Kidney epithelial cell (primary cell): ENCODE data around the gene OR52W1. TPM values are rescaled to one million over a fixed set of nuclear protein-coding genes. Genes with fewer than 3 reads are reported as not detected.

Experiments used
- DNase-seq: peaks from one replicate; pipeline ENCODE4 v3.0.0-alpha.2; 2010; ENCODE audit warnings: low read depth
- H3K27me3 ChIP-seq: 2 replicates; pipeline ENCODE4 v1.6.0; 2011; ENCODE audit warnings: low read length; ENCODE audit not compliant: control insufficient read depth, insufficient read depth
- H3K36me3 ChIP-seq: 2 replicates; pipeline ENCODE4 v1.5.1; 2011; ENCODE audit warnings: low read length; ENCODE audit not compliant: control insufficient read depth, insufficient read depth
- H3K4me3 ChIP-seq: 2 replicates; pipeline ENCODE4 v1.5.1; 2011; ENCODE audit warnings: low read depth, mild to moderate bottlenecking, control low read depth, low read length
- total RNA-seq: library from RNA; depleted of rRNA; stranded (reverse); fragments of >200 nt; gene quantifications from 2 replicates; pipeline ENCODE4 v1.2.3, GENCODE V29; 2015
- TF ChIP-seq, protein P1 (sequence below): IDR thresholded peaks from 2 replicates; pipeline ENCODE4 v1.5.1; 2011; ENCODE audit warnings: mild to moderate bottlenecking, moderate library complexity, low read length, control low read depth, inconsistent platforms; ENCODE audit not compliant: insufficient read depth, poor library complexity, severe bottlenecking

The OR52W1 gene
- total RNA-seq, 1 donor from 2014 or later: not detected

DNA sequence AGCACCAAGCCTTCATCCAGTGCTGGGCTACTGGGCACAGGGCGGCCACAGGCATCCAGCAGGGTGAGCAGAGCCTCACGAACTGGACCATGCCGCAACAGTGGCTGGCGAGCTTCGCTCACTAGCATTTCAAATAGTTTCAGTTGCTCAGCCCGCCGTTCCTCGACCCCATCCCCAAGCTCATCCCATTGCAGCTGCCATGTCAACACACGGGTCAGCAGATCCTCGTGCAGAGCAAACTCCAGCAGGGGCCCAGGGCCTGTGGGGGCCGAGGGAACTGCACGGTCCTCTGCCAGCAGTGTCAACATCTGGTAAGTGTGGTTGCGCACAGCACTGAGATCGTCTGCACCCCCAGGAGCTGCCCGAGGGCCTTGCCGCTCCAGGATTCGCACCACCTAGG is 24.8 kb downstream of the OR52W1 start:
- TF ChIP-seq, protein P1, sequence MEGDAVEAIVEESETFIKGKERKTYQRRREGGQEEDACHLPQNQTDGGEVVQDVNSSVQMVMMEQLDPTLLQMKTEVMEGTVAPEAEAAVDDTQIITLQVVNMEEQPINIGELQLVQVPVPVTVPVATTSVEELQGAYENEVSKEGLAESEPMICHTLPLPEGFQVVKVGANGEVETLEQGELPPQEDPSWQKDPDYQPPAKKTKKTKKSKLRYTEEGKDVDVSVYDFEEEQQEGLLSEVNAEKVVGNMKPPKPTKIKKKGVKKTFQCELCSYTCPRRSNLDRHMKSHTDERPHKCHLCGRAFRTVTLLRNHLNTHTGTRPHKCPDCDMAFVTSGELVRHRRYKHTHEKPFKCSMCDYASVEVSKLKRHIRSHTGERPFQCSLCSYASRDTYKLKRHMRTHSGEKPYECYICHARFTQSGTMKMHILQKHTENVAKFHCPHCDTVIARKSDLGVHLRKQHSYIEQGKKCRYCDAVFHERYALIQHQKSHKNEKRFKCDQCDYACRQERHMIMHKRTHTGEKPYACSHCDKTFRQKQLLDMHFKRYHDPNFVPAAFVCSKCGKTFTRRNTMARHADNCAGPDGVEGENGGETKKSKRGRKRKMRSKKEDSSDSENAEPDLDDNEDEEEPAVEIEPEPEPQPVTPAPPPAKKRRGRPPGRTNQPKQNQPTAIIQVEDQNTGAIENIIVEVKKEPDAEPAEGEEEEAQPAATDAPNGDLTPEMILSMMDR: no peak
- H3K36me3 ChIP-seq: peaks cover 3% of the 10 kb centered on the region

DNA sequence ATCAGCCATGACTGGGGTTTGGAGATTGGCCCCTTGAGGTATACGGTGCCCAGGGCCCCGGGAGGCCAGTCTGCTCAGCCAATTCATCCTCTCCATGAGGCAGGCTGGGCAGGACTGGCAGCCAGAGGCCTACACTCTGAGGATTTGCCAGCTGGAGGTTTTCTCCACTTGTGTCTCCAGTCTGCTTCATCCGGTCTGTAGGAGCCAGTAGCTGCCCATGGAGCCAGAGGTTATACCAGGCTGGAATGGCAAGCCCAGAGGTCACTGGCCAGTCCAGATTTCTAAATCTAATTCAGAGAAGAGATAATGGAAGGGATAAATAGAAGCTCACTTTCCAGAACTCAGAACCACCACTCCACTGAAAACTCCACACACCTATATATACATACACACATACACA is 25.4 kb downstream of the OR52W1 start:
- Histone ChIP-seq H3K36me3 (peaks cover 3% of the 10 kb centered on the region), H3K4me3 (no peak overlapping the region), H3K27me3 (no peaks in the 10 kb centered on the region)
- no peak for DNase-seq
- TF ChIP-seq, protein P1: no peak

More for the DNA sequence above, 24.8 kb downstream of the OR52W1 start:
- Histone ChIP-seq H3K4me3 (no peak overlapping the region), H3K27me3 (no peaks in the 10 kb centered on the region)
- DNase-seq: no peak

DNA sequence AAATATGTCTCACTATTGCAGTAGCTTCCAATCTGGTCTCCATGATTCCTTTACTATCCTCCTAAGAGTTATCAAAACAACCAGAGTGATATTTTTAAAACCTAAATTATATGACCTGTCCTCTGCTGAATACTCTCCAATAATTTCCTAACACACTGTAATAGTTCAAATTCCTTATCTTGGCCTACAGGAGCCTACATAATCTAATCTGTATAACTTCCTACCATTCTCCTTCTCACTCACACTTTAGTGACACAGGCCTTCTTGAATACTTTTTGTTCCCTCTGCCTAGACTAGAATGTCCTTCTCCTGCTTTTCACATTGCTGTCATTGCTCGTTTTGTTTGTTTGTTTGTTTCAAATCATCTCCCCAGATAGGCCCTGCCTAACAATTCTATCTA is 26.0 kb downstream of the OR52W1 start:
- DNase-seq: no peak
- peaks cover 3% of the 10 kb centered on the region for H3K36me3 ChIP-seq
- TF ChIP-seq, protein P1: no peak

DNA sequence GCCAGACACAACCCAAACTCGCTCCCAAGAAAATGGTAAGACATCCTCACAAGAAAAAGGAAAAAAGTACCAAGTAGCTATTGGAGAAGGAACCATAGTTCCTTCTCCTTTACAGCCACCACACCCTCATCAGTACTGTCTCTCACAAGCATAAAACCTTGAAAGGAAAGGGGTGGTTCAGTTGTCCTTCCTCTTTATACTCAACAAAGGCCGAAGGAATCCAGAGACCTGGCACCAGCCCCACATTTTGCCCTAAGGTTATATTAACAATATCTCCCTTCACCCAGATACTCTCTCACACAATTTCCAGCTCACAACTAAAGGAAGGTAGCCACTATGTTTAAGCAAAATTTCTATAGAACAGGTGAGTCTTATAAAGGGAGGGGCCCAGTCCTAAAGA is 26.9 kb downstream of the OR52W1 start:
- TF ChIP-seq, protein P1: no peak
- Histone ChIP-seq H3K36me3 (peaks cover 3% of the 10 kb centered on the region), H3K4me3 (no peak overlapping the region), H3K27me3 (no peaks in the 10 kb centered on the region)
- no peak for DNase-seq

More for the DNA sequence above, 26.0 kb downstream of the OR52W1 start:
- Histone ChIP-seq H3K4me3 (no peak overlapping the region), H3K27me3 (no peaks in the 10 kb centered on the region)

DNA sequence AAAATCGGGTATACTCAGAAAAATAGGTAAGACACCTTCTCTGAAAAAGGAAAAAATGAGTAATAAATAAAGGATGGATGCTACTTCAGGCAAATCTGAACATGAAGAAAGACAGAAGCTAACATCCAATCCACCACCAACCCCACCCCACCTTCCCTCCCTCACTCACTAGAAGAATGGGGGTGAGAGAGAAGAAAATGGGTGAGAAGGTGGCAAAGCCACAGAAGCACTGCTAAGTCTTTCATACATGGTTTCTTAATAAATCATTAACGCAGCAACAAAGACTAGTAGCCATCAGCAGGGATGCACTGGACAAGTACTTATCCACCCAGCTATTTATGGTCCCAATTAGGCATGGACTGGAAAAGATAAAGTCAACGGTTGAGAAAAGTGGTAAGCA is 29.5 kb downstream of the OR52W1 start:
- no peak for DNase-seq
- Histone ChIP-seq H3K36me3 (peaks cover 1% of the 10 kb centered on the region), H3K4me3 (no peak overlapping the region), H3K27me3 (no peaks in the 10 kb centered on the region)
- TF ChIP-seq, protein P1: no peak

DNA sequence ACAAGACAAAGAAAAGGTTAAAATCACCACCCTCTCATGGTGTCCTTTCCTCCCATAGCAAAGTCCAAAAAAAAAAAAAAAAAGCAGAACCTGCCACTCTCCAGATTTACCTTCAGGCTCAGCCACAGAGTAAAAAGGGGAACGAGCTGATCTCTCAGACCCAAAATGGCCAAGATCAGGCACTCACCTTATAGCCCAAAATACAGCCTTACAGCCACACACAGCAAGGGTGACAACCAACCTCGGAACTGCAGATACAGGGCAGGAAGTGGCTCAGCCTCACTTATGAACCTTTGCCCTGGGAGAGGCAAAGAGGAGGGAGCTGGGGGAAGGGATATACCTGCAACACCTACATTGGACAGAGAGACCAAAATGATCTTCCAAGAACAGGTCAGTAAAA is 30.9 kb downstream of the OR52W1 start:
- TF ChIP-seq, protein P1: no peak
- no peak for DNase-seq
- Histone ChIP-seq H3K27me3 (no peaks in the 10 kb centered on the region), H3K36me3 (no peaks in the 10 kb centered on the region), H3K4me3 (no peak overlapping the region)
